Measurements from ENCODE around the gene PLEKHG4B. TPM values are rescaled to one million over a fixed set of nuclear protein-coding genes. Genes with fewer than 3 reads are reported as not detected.
A peak's percentile ranks its signal among the peaks of the same experiment; 100 is the strongest.

The PLEKHG4B gene
- total and polyA plus RNA-seq, 2 of the 4 experiments (the other 2 are of a cell fraction), result 1.1 TPM

GRCh38 chr5:56561-57290 lies 35.2 kb upstream of the PLEKHG4B start:
- Histone ChIP-seq H3K23ac (ENCODE audit: low read depth, low read length) (no peak overlapping the region), H3K27ac (ENCODE audit: insufficient read depth, low read length) (no peak overlapping the region), H2AK5ac (ENCODE audit: low read depth, low read length) (no peak overlapping the region), H3K4ac (ENCODE audit: low read depth, low read length) (no peak overlapping the region), H3K9me1 (ENCODE audit: insufficient read depth, low read length) (no peaks in the 10 kb centered on the region), H3K56ac (ENCODE audit: extremely low read depth, insufficient read depth, low read length) (no peak overlapping the region), H2BK5ac (ENCODE audit: low read depth, low read length, poor library complexity, severe bottlenecking) (no peak overlapping the region), H2BK120ac (ENCODE audit: low read depth, low read length) (no peak overlapping the region), H4K91ac (ENCODE audit: insufficient read depth, low read depth, low read length) (no peak overlapping the region), H2BK20ac (ENCODE audit: low read depth, low read length) (no peak overlapping the region), H3K9ac (ENCODE audit: low read depth, low read length) (no peak overlapping the region), H4K5ac (ENCODE audit: low read depth, low read length) (no peak overlapping the region), H3K79me1 (ENCODE audit: low read depth in 1 of 2, low read length in 2 of 2) (no peaks in the 10 kb centered on the region), H4K8ac (ENCODE audit: low read depth in 2 of 2, low read length in 2 of 2) (no peak overlapping the region), H4K20me1 (ENCODE audit: insufficient read depth, low read length) (0 out of 2 replicates have a peak, but pooled peaks cover 4% of the 10 kb centered on the region), H3K18ac (ENCODE audit: low read depth, low read length) (no peak overlapping the region), H3K27me3 (ENCODE audit: control insufficient read depth, insufficient read depth, low read length) (peaks cover 28% of the 10 kb centered on the region), H3K4me2 (ENCODE audit: low read depth, low read length) (no peak overlapping the region), H3K14ac (replicated peaks; ENCODE audit: low read depth, low read length) (no peak overlapping the region), H2AK9ac (replicated peaks; ENCODE audit: low read depth, low read length, poor library complexity) (peak overlapping the region; percentile 45), H2BK15ac (ENCODE audit: low read depth, low read length) (no peak overlapping the region), H3K9me3 (ENCODE audit: control insufficient read depth, insufficient read depth, low read length) (no peaks in the 10 kb centered on the region), H3K4me3 (ENCODE audit: insufficient read depth, low read depth, low read length) (no peak overlapping the region), H3K4me1 (ENCODE audit: control insufficient read depth, insufficient read depth, low read length) (no peaks in the 10 kb centered on the region), H2AFZ (replicated peaks; ENCODE audit: low read length, poor library complexity) (no peak overlapping the region), H3K36me3 (ENCODE audit: control insufficient read depth, insufficient read depth, low read length) (no peaks in the 10 kb centered on the region)
- intact Hi-C loops (cut with micrococcal nuclease), result no loop called here
- in situ Hi-C loops (cut with MboI; ENCODE audit: low sequenced_read_pairs), result no loop called here
- ATAC-seq (ENCODE audit: low read depth) (peak; percentile 41; the same call in 1 of the 2 replicates), DNase-seq (peak; percentile 52)
- TF ChIP-seq USF2 (IDR thresholded peaks at IDR 0.05; ENCODE audit: low read depth, low read length) (no peak), SMC3 (IDR thresholded peaks at IDR 0.05; ENCODE audit: low read depth, low read length) (no peak), RCOR1 (IDR thresholded peaks at IDR 0.05; ENCODE audit: insufficient replicate concordance, low read length) (no peak), RFX5 (IDR thresholded peaks at IDR 0.05; ENCODE audit: low read depth, low read length) (no peak), BHLHE40 (IDR thresholded peaks at IDR 0.05; ENCODE audit: low read depth, low read length) (no peak), MAFK (IDR thresholded peaks at IDR 0.05; ENCODE audit: low read depth, low read length) (no peak), NFE2L2 (IDR thresholded peaks at IDR 0.05; ENCODE audit: low read depth, low read length) (no peak), CTCF (conservative IDR thresholded peaks at IDR 0.05; ENCODE audit: low read depth, low read length) (no peak), FOS (IDR thresholded peaks at IDR 0.05; ENCODE audit: low read depth, low read length) (no peak), RAD21 (IDR thresholded peaks at IDR 0.05; ENCODE audit: low read length) (no peak), ELK1 (IDR thresholded peaks at IDR 0.05; ENCODE audit: borderline replicate concordance, low read depth, low read length) (no peak), MXI1 (IDR thresholded peaks at IDR 0.05; ENCODE audit: borderline replicate concordance, low read depth, low read length) (no peak), MAZ (IDR thresholded peaks at IDR 0.05; ENCODE audit: borderline replicate concordance, low read depth, low read length) (no peak), CHD1 (IDR thresholded peaks at IDR 0.05; ENCODE audit: low read depth, low read length) (no peak), POLR2A (IDR thresholded peaks at IDR 0.05; ENCODE audit: low read depth, low read length) (no peak), CEBPB (IDR thresholded peaks at IDR 0.05; ENCODE audit: low read depth, low read length) (no peak)
- POLR2A ChIA-PET (ENCODE audit: unreplicated experiment), result no interaction called here
- dilution Hi-C loops (cut with HindIII; ENCODE audit: low sequenced_read_pairs, unreplicated experiment), result no loop called here
- no TSS peak for BruUV-seq (replicated peaks)
- WGBS, 2 experiments (ENCODE audit: extremely low coverage in 2 of 2, insufficient read length in 1 of 2), result 67% methylated on average over 6 of the region's 9 CpGs; no CpG with 5 or more reads in 1 of the 2 experiments
- CTCF ChIA-PET, result interaction anchor here (1.6 kb wide), 1 partner anchor 132 kb away, joined by 3 read pairs; no protein-coding TSS in a partner anchor

All from IMR-90 (cell line).